Dermis blood vessel endothelial cell (primary cell): ENCODE measurements around the gene HPS4. TPM values are rescaled to one million over a fixed set of nuclear protein-coding genes. Genes with fewer than 3 reads are reported as not detected.
A peak's percentile ranks its signal among the peaks of the same experiment; 100 is the strongest.
"Not testable (repeated sequence)": the region's sequence is repeated elsewhere in the genome, so short reads cannot be mapped to it uniquely, and the experiment has no call there.

Experiments used
- DNase-seq: peaks from one replicate; pipeline ENCODE4 v3.0.0; 2010
- total RNA-seq: library from RNA; depleted of rRNA; stranded (reverse); fragments of >200 nt; gene quantifications from 2 replicates; pipeline ENCODE4 v1.2.3, GENCODE V29; 2014

Gene HPS4
- total RNA-seq: 20.0 and 26.5 TPM in 2 replicates

- DNase-seq: peak; percentile 94
Measured at GRCh38 chr22:26483439-26484359, at the start of gene HPS4, which contains the start of gene SRRD. TSS of gene HPS4 (minus strand) at chr22:26483783. CDS start at chr22:26481762, 2,021 bp downstream. TSS of gene SRRD (plus strand) at chr22:26483877. CDS start at chr22:26483891, 14 bp downstream.

DNA sequence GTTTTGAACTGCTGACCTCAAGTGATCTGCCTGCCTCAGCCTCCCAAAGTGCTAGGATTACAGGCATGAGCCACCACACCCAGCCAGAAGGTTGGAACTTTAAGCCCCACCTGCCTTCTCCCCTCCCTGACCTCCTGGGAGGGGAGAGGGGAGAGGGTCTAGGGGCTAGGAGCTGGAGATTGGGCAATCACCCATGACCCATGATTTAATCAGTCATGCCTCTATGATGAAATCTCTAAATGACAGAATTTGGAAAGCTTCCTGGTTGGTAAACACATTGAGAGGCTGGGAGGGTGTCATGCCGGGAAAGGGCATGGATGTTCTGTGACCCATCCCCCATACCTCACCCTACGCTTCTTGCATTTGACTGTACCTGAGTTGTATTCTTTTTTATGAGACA lies 45.8 kb upstream of the HPS4 start:
- DNase-seq: no peak

GRCh38 chr22:26528518-26528917 lies 44.9 kb upstream of the HPS4 start:
- not testable (repeated sequence) for DNase-seq

- no peak for DNase-seq
Measured at GRCh38 chr22:26527574-26528465, 44.2 kb upstream of the HPS4 start.

DNA sequence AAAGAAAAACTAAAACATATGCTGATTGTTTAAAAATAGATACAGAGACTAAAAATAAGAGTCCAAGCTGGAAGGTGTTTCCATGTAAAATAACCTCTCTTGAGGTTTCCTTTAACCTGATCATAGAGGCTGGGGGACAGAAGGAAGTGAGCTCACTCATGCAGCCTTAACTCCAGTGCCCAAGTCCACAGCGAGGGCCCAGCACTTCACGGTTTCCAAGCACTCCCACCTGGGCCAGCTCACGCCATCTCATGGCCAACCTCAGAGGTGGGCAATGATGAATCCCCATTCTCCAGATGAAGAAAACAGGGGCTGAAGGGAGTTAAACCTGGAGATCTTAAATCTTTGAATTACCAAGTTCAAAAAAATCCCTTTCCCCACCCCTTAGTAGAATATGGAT lies 43.6 kb upstream of the HPS4 start:
- DNase-seq: no peak

GRCh38 chr22:26525946-26526564 lies 42.5 kb upstream of the HPS4 start:
- DNase-seq: no peak

GRCh38 chr22:26524870-26525269 lies 41.3 kb upstream of the HPS4 start:
- no peak for DNase-seq

- no peak for DNase-seq
Measured at GRCh38 chr22:26522592-26522991, 39.0 kb upstream of the HPS4 start.

DNA sequence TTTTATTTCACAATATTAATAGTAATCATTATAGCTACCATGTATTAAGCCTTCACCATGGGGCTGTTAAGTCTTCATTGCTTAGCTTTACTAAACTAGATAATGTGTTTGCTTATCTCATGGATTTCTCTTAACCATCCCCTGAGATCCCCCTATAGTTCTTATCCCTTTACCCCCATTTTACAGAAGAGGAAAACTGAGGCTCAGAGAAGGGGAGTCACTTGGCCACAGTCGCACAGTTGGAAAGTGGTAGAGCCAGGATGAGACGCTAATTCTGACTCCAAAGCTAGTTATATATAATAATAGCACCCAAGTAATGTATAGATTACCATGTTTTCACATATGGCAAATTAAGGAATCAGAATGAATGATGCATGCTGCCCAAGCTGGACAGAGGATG lies 38.4 kb upstream of the HPS4 start:
- no peak for DNase-seq

GRCh38 chr22:26517429-26517828 lies 33.8 kb upstream of the HPS4 start:
- no peak for DNase-seq

- no peak for DNase-seq
Measured at GRCh38 chr22:26516503-26516902, 32.9 kb upstream of the HPS4 start.

- no peak for DNase-seq
Measured at GRCh38 chr22:26515931-26516330, 32.3 kb upstream of the HPS4 start.

- DNase-seq: no peak
Measured at GRCh38 chr22:26514419-26515161, 31.0 kb upstream of the HPS4 start.

GRCh38 chr22:26513838-26514237 lies 30.3 kb upstream of the HPS4 start:
- DNase-seq: no peak

- DNase-seq: peak; percentile 97
Measured at GRCh38 chr22:26512149-26512793, 28.7 kb upstream of the HPS4 start, which contains the start of gene TFIP11. TSS of gene TFIP11 (minus strand) at chr22:26512473. CDS start at chr22:26510272, 2,201 bp downstream.

DNA sequence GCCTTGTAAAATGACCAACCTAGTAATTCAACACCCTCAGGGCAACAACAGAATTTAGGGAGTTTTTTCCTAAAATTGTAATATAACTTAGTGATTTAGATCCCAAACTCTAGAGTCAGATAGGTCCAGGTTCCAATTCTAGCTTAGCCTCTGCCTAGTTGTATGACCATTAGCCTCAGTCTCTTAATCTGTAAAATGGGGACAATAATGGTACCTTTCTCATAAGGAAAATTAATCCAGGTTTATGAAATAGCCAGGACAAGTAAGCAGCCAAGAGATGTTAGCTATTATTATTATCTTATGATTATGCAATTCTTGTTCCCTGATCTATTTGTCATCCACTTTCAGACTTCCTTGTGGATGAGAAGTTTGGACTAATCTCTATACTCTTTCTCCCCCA lies 24.6 kb upstream of the HPS4 start:
- DNase-seq: no peak

DNA sequence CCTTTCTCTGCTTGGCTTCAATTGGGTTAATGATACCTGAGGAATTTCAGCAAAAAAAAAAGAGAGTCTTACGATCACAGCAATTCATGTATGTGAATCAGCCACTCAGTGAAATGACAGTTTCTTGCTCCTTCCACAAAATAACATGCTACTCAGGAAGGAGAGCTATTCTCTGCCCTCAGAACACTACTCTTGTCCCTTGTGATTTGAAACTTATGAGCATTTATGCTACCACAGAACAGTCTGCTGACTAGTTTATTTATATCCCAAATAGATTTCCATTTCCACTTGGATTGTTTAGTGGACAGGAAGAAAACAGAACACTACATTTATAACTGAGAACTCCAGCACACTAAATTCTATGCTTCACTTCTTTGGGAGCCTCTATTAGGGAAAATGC lies 20.2 kb upstream of the HPS4 start:
- DNase-seq: no peak

GRCh38 chr22:26502688-26503561 lies 19.3 kb upstream of the HPS4 start:
- DNase-seq: peak; percentile 75

DNA sequence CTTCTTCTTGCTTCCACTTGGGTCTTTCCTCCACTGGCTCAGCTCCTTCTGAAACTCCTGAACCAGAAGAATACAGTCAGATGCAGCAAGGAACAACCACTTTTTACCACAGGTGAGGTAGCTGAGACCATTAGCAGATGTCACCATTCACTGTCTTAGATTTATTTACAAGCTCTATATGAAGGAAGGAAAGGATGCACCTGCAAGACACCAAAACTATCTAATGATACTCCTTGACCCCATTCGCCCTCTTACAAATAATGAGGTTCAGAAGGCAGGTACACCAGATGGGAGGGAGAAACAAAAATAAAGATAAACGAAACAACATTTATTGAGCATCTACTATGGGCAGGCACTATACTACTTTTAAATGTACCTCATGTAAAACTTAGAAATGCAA lies 18.4 kb upstream of the HPS4 start:
- no peak for DNase-seq

GRCh38 chr22:26499188-26499703 lies 15.7 kb upstream of the HPS4 start:
- no peak for DNase-seq
